Loucy (cell line): Measurements from ENCODE around the gene TTC39B.

Source experiments
- EZH2phosphoT487 ChIP-seq: fragments of 200-600 bp; IDR thresholded peaks from 2 replicates; pipeline ENCODE4 v1.6.1; 2018; ENCODE audit warnings: antibody characterized with exemption, mild to moderate bottlenecking, moderate library complexity, borderline replicate concordance
- TF ChIP-seq, protein P1 (sequence below): fragments of 200-600 bp; sonication (generic); conservative IDR thresholded peaks from 2 replicates; pipeline ENCODE4 v1.5.1; 2014; ENCODE audit warnings: mild to moderate bottlenecking, antibody characterized with exemption, low read length

DNA sequence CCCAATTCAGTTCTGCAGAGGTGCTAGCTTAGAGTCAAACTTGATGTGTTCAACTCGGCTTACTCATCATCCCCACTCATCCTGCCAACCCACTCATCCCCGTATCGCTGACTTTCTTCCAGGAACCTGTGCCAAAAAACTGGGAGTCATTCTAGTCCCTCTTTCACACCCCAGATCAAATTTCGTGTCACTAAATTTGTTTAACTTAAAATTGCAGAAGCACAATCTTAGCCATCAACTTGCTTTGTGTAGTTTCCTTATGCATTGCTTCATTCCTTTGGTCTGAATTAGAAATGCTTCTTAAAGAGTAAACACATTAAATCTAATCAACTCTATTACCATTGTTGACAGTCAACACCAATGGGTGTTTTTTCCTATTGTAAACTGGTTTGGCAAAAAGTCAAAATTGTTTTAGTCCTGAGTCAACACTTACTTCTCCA, 162.4 kb downstream of the TTC39B start:
- TF ChIP-seq, protein P1, sequence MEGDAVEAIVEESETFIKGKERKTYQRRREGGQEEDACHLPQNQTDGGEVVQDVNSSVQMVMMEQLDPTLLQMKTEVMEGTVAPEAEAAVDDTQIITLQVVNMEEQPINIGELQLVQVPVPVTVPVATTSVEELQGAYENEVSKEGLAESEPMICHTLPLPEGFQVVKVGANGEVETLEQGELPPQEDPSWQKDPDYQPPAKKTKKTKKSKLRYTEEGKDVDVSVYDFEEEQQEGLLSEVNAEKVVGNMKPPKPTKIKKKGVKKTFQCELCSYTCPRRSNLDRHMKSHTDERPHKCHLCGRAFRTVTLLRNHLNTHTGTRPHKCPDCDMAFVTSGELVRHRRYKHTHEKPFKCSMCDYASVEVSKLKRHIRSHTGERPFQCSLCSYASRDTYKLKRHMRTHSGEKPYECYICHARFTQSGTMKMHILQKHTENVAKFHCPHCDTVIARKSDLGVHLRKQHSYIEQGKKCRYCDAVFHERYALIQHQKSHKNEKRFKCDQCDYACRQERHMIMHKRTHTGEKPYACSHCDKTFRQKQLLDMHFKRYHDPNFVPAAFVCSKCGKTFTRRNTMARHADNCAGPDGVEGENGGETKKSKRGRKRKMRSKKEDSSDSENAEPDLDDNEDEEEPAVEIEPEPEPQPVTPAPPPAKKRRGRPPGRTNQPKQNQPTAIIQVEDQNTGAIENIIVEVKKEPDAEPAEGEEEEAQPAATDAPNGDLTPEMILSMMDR, result no peak
- no peak for TF ChIP-seq EZH2phosphoT487
